Measurements from ENCODE around the gene TMEM203. TPM values are rescaled to one million over a fixed set of nuclear protein-coding genes. Genes with fewer than 3 reads are reported as not detected.

The TMEM203 gene
- total and polyA plus RNA-seq, 4 donors: 19.9 to 27.5 (median 21.5) TPM

DNA sequence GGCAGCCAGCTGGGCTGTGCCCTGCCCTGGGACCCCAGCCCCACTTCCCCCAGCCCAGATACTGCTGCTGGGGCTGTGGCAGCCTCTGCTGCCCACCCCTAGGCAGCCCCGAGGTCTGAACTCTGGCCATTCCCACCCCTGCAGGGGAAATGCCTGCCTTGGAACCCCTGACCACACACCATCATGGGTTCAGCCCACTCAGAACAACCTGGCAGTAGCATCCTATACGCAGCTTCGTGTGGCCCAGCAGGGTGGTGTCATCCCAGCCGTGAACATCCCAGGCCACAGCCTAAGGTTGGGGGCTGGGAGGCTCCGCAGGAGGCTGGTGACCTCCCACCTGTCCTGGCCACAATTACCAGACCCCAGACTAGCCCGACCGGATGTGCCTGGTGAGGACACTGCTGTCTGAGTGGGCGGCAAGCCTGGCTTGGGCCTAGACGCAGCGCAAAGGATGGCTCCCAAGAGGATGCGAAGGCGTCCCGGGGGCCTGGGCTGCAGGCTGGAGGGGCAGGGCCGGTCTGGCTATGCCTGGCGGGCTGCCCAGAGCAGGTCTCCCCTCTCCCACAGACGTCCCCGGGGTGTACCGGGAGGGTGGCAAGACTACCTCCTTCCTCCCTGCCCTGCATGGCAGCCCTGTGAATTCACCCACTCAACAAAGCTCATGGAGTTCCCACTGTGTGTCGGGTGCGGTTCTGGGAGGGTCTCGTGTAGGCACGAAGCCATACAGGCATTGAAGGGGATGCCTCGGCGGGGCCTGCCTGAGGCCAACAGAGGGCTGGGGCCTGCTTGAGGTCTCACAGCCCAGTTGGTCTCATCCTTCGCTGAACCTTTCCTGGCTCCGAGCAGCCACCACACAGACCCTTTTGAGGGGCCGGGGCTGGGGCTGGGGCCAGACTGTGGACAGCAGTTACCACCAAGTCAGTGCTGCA, 23.8 kb upstream of the TMEM203 start:
- Histone ChIP-seq H3K27ac (ENCODE audit: low read depth in 1 of 2, low read length in 2 of 2) (no peak overlapping the region), H3K9ac (ENCODE audit: low read depth in 1 of 2, low read length in 2 of 2) (no peak overlapping the region), H3K27me3 (ENCODE audit: control insufficient read depth in 4 of 4, insufficient read depth in 4 of 4, low read length in 3 of 4) (no peaks in the 10 kb centered on the region), H3K4me3 (ENCODE audit: low read depth in 1 of 3, low read length in 3 of 3) (no peak overlapping the region), H3K36me3 (ENCODE audit: control insufficient read depth in 4 of 4, insufficient read depth in 3 of 4, low read depth in 1 of 4, low read length in 3 of 4) (no peaks in the 10 kb centered on the region), H3K4me1 (ENCODE audit: control insufficient read depth in 4 of 4, insufficient read depth in 4 of 4, low read length in 3 of 4) (peaks cover under 1 to 4% (median under 1%) of the 10 kb centered on the region in 4 donors), H3K9me3 (ENCODE audit: control insufficient read depth in 4 of 4, low read length in 3 of 4) (no peaks in the 10 kb centered on the region)
- TF ChIP-seq JUND (IDR thresholded peaks at IDR 0.05): no peak
- TF ChIP-seq, protein P1, sequence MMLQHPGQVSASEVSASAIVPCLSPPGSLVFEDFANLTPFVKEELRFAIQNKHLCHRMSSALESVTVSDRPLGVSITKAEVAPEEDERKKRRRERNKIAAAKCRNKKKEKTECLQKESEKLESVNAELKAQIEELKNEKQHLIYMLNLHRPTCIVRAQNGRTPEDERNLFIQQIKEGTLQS (IDR thresholded peaks at IDR 0.05): no peak
- TF ChIP-seq, protein P2, sequence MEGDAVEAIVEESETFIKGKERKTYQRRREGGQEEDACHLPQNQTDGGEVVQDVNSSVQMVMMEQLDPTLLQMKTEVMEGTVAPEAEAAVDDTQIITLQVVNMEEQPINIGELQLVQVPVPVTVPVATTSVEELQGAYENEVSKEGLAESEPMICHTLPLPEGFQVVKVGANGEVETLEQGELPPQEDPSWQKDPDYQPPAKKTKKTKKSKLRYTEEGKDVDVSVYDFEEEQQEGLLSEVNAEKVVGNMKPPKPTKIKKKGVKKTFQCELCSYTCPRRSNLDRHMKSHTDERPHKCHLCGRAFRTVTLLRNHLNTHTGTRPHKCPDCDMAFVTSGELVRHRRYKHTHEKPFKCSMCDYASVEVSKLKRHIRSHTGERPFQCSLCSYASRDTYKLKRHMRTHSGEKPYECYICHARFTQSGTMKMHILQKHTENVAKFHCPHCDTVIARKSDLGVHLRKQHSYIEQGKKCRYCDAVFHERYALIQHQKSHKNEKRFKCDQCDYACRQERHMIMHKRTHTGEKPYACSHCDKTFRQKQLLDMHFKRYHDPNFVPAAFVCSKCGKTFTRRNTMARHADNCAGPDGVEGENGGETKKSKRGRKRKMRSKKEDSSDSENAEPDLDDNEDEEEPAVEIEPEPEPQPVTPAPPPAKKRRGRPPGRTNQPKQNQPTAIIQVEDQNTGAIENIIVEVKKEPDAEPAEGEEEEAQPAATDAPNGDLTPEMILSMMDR (IDR thresholded peaks at IDR 0.05; ENCODE audit: low read depth, low read length, missing input control): no peak
- no peak for TF ChIP-seq RXRA (IDR thresholded peaks at IDR 0.05)
- TF ChIP-seq NR2F2 (IDR thresholded peaks at IDR 0.05): no peak
- TF ChIP-seq FOXA1 (IDR thresholded peaks at IDR 0.05): no peak
- no peak for TF ChIP-seq YY1 (IDR thresholded peaks at IDR 0.05)
- TF ChIP-seq RAD21 (IDR thresholded peaks at IDR 0.05): no peak
- TF ChIP-seq SP1 (IDR thresholded peaks at IDR 0.05): no peak
- no peak for TF ChIP-seq EGR1 (IDR thresholded peaks at IDR 0.05; ENCODE audit: low read depth in 2 of 2)
- TF ChIP-seq HNF4G (IDR thresholded peaks at IDR 0.05): no peak
- TF ChIP-seq HNF4A (conservative IDR thresholded peaks at IDR 0.05): no peak
- TF ChIP-seq FOXA2 (IDR thresholded peaks at IDR 0.05): no peak
- no peak for TF ChIP-seq TAF1 (conservative IDR thresholded peaks at IDR 0.05)
- no peak for TF ChIP-seq GABPA (IDR thresholded peaks at IDR 0.05 in 1 of 2, conservative IDR thresholded peaks at IDR 0.05 in 1 of 2)
- TF ChIP-seq, protein P3, sequence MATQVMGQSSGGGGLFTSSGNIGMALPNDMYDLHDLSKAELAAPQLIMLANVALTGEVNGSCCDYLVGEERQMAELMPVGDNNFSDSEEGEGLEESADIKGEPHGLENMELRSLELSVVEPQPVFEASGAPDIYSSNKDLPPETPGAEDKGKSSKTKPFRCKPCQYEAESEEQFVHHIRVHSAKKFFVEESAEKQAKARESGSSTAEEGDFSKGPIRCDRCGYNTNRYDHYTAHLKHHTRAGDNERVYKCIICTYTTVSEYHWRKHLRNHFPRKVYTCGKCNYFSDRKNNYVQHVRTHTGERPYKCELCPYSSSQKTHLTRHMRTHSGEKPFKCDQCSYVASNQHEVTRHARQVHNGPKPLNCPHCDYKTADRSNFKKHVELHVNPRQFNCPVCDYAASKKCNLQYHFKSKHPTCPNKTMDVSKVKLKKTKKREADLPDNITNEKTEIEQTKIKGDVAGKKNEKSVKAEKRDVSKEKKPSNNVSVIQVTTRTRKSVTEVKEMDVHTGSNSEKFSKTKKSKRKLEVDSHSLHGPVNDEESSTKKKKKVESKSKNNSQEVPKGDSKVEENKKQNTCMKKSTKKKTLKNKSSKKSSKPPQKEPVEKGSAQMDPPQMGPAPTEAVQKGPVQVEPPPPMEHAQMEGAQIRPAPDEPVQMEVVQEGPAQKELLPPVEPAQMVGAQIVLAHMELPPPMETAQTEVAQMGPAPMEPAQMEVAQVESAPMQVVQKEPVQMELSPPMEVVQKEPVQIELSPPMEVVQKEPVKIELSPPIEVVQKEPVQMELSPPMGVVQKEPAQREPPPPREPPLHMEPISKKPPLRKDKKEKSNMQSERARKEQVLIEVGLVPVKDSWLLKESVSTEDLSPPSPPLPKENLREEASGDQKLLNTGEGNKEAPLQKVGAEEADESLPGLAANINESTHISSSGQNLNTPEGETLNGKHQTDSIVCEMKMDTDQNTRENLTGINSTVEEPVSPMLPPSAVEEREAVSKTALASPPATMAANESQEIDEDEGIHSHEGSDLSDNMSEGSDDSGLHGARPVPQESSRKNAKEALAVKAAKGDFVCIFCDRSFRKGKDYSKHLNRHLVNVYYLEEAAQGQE (IDR thresholded peaks at IDR 0.05): no peak
- TF ChIP-seq, protein P4, sequence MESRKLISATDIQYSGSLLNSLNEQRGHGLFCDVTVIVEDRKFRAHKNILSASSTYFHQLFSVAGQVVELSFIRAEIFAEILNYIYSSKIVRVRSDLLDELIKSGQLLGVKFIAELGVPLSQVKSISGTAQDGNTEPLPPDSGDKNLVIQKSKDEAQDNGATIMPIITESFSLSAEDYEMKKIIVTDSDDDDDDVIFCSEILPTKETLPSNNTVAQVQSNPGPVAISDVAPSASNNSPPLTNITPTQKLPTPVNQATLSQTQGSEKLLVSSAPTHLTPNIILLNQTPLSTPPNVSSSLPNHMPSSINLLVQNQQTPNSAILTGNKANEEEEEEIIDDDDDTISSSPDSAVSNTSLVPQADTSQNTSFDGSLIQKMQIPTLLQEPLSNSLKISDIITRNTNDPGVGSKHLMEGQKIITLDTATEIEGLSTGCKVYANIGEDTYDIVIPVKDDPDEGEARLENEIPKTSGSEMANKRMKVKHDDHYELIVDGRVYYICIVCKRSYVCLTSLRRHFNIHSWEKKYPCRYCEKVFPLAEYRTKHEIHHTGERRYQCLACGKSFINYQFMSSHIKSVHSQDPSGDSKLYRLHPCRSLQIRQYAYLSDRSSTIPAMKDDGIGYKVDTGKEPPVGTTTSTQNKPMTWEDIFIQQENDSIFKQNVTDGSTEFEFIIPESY (IDR thresholded peaks at IDR 0.05): no peak
- TF ChIP-seq, protein P5, sequence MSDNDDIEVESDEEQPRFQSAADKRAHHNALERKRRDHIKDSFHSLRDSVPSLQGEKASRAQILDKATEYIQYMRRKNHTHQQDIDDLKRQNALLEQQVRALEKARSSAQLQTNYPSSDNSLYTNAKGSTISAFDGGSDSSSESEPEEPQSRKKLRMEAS (IDR thresholded peaks at IDR 0.05): no peak
- 77% methylated on average over 27 of the region's 27 CpGs for WGBS
- DNase-seq (ENCODE audit: low spot score): no peak
